HUES64 (cell line): Measurements from ENCODE around the gene ZNF154.
A peak's percentile ranks its signal among the peaks of the same experiment; 100 is the strongest.

Source experiments
- H3K27ac ChIP-seq: 2 replicates; pipeline ENCODE4 v1.7.0; 2013; ENCODE audit warnings: low read depth, low read length, inconsistent platforms
- H3K27me3 ChIP-seq: 2 replicates; pipeline ENCODE4 v1.6.1; 2013; ENCODE audit warnings: mild to moderate bottlenecking, low read length; ENCODE audit not compliant: insufficient read depth
- H3K36me3 ChIP-seq: 2 replicates; pipeline ENCODE4 v1.6.1; 2013; ENCODE audit warnings: mild to moderate bottlenecking, low read length; ENCODE audit not compliant: insufficient read depth
- H3K4me1 ChIP-seq: 2 replicates; pipeline ENCODE4 v1.6.1; 2013; ENCODE audit warnings: mild to moderate bottlenecking, low read length, moderate library complexity; ENCODE audit not compliant: insufficient read depth
- H3K4me3 ChIP-seq: 2 replicates; pipeline ENCODE4 v1.5.1; 2013; ENCODE audit warnings: mild to moderate bottlenecking, low read length, moderate library complexity
- H3K9ac ChIP-seq: 2 replicates; pipeline ENCODE4 v1.6.1; 2013; ENCODE audit warnings: mild to moderate bottlenecking, low read depth, low read length
- H3K9me3 ChIP-seq: 2 replicates; pipeline ENCODE4 v1.6.1; 2013; ENCODE audit warnings: low read depth, low read length; ENCODE audit not compliant: insufficient read depth
- WGBS: fragments of 150-250, 120-280 bp; methylation state at CpG from one replicate; pipeline ENCODE4 v1.1.7; 2013; ENCODE audit warnings: missing lambda C conversion rate; 5-methylcytosine and 5-hydroxymethylcytosine counted together

Gene ZNF154

DNA sequence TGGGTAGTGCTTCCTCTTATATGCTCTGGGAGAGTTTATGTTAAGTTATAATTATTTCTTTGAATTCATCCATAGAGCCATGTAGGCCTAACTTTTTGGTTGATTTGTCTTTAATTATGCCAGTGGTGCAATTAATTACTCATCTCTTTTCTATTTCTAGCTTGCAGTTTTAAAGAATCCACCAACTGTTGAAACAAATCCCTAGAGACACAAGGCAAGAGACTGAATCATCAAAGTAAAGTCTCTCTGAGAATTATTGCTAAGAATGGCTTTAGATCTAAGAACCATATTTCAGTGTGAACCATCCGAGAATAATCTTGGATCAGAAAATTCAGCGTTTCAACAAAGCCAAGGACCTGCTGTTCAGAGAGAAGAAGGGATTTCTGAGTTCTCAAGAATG lies 33.1 kb downstream of the ZNF154 start:
- no peak overlapping the region for H3K4me3 ChIP-seq
- no peak overlapping the region for H3K9ac ChIP-seq
- H3K27me3 ChIP-seq, result peaks cover 68% of the 10 kb centered on the region
- WGBS, result 71% methylated on average over 2 of the region's 2 CpGs
- H3K9me3 ChIP-seq, result no peaks in the 10 kb centered on the region
- no peaks in the 10 kb centered on the region for H3K36me3 ChIP-seq
- H3K4me1 ChIP-seq, result no peaks in the 10 kb centered on the region
- H3K27ac ChIP-seq, result no peak overlapping the region

DNA sequence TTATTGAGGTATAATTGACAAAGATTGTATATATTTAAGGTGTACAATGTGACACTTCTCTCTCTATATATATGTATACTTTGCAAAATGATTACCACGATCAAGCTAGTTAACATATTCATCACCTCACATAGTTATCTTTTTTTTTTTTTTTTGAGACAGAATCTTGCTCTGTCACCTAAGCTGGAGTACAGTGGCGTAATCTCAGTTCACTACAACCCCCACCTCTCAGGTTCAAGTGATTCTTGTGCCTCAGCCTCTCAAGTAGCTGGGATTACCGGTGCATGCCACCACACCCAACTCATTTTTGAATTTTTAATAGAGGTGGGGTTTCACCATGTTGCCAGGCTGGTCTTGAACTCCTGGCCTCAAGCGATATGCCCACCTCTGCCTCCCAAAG lies 36.5 kb downstream of the ZNF154 start:
- Histone ChIP-seq H3K9ac (no peak overlapping the region), H3K4me3 (no peak overlapping the region), H3K27ac (no peak overlapping the region), H3K4me1 (peaks cover 2% of the 10 kb centered on the region; the same call in 1 of the 2 replicates), H3K9me3 (no peaks in the 10 kb centered on the region), H3K36me3 (no peaks in the 10 kb centered on the region), H3K27me3 (peaks cover 52% of the 10 kb centered on the region)
- WGBS, result 77% methylated on average over 4 of the region's 4 CpGs

GRCh38 chr19:57671124-57671895 lies 37.7 kb downstream of the ZNF154 start:
- WGBS, result 75% methylated on average over 7 of the region's 7 CpGs
- H3K27me3 ChIP-seq, result peaks cover 41% of the 10 kb centered on the region
- H3K36me3 ChIP-seq, result no peaks in the 10 kb centered on the region

DNA sequence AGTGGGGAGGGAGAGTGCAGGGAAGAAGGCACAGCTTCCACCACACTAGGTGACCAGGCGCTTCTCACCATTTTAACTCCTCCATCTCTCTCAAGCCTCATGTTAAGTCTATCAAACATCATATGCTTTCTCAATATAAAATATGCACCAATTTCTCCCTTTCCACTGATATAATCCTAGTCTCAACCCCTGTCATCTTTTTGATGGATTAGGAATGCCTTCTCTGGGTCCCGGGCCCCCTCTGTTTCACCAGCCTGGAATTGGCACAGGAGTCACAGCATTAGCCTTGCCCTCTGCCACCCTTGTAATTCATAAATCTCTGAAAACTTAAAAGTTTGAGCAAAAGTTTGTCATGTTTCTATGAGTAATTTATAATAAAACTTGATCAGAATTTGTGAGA lies 40.4 kb downstream of the ZNF154 start, which contains the start of gene ZSCAN4:
Gene ZSCAN4 (plus strand): TSS at position 301 of the 400 bp plus-strand sequence. CDS start 7,211 bp downstream, outside the sequence.
- H3K36me3 ChIP-seq, result no peaks in the 10 kb centered on the region
- no peaks in the 10 kb centered on the region for H3K9me3 ChIP-seq
- H3K4me1 ChIP-seq, result peaks cover 7% of the 10 kb centered on the region; the same call in 1 of the 2 replicates
- H3K27ac ChIP-seq, result no peak within 1 kb of the TSS
- H3K4me3 ChIP-seq, result no peak within 1 kb of the TSS
- H3K9ac ChIP-seq, result no peak within 1 kb of the TSS
- 82% methylated on average over 2 of the region's 2 CpGs for WGBS
- peaks cover 39% of the 10 kb centered on the region for H3K27me3 ChIP-seq

More at GRCh38 chr19:57671124-57671895, 37.7 kb downstream of the ZNF154 start:
- Histone ChIP-seq H3K9ac (no peak overlapping the region), H3K27ac (no peak overlapping the region), H3K4me1 (peaks cover 4% of the 10 kb centered on the region; the same call in 1 of the 2 replicates), H3K9me3 (no peaks in the 10 kb centered on the region), H3K4me3 (no peak overlapping the region)

DNA sequence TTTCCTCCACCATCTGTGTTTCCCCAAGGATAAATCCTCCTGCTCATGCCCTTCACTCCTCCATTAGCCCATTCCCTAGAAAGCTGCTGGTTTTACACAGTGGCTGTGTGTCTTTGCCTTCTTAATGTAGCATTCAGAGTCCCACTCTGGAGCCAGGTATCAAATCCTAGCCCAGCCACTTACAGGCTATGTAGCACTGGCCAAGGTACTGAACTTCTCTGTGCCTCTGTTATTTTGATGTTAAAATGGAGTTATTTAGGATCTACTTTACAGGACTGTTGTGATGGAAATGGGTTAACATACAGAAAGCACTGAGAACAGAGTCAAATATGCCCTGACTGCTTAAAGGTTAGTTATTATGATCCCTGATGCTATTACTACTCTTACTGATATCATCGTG lies 41.8 kb downstream of the ZNF154 start:
- Histone ChIP-seq H3K27me3 (peaks cover 36% of the 10 kb centered on the region), H3K9me3 (no peaks in the 10 kb centered on the region), H3K4me1 (peaks cover 7% of the 10 kb centered on the region; the same call in 1 of the 2 replicates), H3K36me3 (no peaks in the 10 kb centered on the region), H3K9ac (no peak overlapping the region), H3K4me3 (no peak overlapping the region), H3K27ac (no peak overlapping the region)
- WGBS, result 82% methylated on average over 1 of the region's 1 CpG

- Histone ChIP-seq H3K9ac (no peak overlapping the region), H3K4me3 (no peak overlapping the region), H3K27ac (no peak overlapping the region), H3K9me3 (no peaks in the 10 kb centered on the region), H3K4me1 (peaks cover 7% of the 10 kb centered on the region; the same call in 1 of the 2 replicates), H3K36me3 (no peaks in the 10 kb centered on the region), H3K27me3 (peaks cover 28% of the 10 kb centered on the region)
- WGBS, result 89% methylated on average over 9 of the region's 9 CpGs
These were observed 43.7 kb downstream of the ZNF154 start for GRCh38 chr19:57665261-57665806.

GRCh38 chr19:57664269-57665127 lies 44.5 kb downstream of the ZNF154 start:
- peaks cover 7% of the 10 kb centered on the region; the same call in 1 of the 2 replicates for H3K4me1 ChIP-seq
- peak overlapping the region; percentile 56 for H3K9ac ChIP-seq
- H3K9me3 ChIP-seq, result no peaks in the 10 kb centered on the region
- peaks cover 35% of the 10 kb centered on the region for H3K27me3 ChIP-seq
- H3K4me3 ChIP-seq, result peak overlapping the region; percentile 63
- H3K36me3 ChIP-seq, result no peaks in the 10 kb centered on the region
- 3% methylated on average over 64 of the region's 64 CpGs for WGBS
- H3K27ac ChIP-seq, result no peak overlapping the region

DNA sequence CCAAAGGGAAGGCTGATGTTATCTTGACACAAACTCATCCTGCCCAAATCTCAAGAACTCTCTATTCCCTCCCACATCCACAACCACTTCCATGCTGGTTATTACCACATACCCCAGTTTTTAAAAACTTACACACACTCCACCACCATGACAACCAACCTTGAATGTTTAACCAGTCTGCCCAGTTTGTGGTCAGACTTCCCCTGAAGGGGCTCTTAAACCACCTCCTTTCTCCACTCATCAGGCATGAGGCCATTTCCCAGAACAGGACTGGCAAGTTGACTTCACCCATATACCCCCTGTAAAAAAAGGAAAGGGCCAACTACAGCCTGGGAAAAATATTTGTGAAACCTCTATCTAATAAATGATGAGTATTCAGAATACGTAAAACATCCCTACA lies 52.7 kb downstream of the ZNF154 start:
- Histone ChIP-seq H3K36me3 (no peaks in the 10 kb centered on the region), H3K27ac (no peak overlapping the region), H3K4me1 (no peaks in the 10 kb centered on the region), H3K27me3 (peaks cover 38% of the 10 kb centered on the region), H3K4me3 (no peak overlapping the region), H3K9me3 (no peaks in the 10 kb centered on the region), H3K9ac (no peak overlapping the region)
- WGBS, result 90% methylated on average over 1 of the region's 1 CpG

DNA sequence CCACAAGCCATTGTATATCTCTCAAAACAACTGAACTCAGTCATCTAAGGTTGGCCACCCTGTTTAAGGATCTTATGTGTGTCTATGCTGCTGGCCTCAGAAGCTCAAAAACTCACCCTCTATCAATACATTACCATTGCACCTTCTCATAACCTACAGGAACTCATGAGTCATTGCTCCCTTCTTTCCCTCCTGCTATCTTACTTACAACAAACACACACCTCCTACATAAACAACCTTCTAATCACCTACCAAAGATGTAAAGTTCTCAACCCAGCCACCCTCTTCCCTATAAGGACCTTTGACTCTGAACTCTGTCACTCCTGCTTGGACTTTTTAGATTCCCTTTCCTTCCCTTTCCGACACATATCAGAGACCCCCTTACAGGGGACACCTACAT lies 53.6 kb downstream of the ZNF154 start:
- H3K36me3 ChIP-seq, result no peaks in the 10 kb centered on the region
- peaks cover 29% of the 10 kb centered on the region for H3K27me3 ChIP-seq
- H3K9ac ChIP-seq, result no peak overlapping the region
- no peak overlapping the region for H3K4me3 ChIP-seq
- no peak overlapping the region for H3K27ac ChIP-seq
- no peaks in the 10 kb centered on the region for H3K4me1 ChIP-seq
- no peaks in the 10 kb centered on the region for H3K9me3 ChIP-seq
- 96% methylated on average over 1 of the region's 1 CpG for WGBS

DNA sequence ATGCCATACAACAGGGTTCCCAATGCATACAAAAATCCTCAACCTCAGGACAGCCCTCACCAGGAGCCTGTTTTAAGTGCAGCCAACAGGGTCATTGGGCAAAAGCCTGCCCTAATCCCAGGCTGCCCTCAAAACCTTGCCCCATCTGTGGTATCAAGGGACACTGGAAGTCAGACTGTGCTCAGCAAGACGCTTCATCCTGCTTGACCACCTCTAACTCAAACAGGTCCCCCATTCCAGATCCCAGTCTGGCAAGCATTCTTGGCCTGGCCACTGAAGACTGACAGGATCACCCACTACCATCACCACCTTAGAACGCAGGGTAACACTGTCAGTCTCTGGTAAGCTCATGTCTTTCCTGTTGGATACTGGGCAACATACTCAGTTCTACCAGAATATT lies 55.3 kb downstream of the ZNF154 start:
- 90% methylated on average over 2 of the region's 2 CpGs for WGBS
- Histone ChIP-seq H3K36me3 (no peaks in the 10 kb centered on the region), H3K27ac (no peak overlapping the region), H3K9ac (no peak overlapping the region), H3K4me3 (no peak overlapping the region), H3K27me3 (peaks cover 11% of the 10 kb centered on the region; the same call in 1 of the 2 replicates), H3K4me1 (no peaks in the 10 kb centered on the region), H3K9me3 (no peaks in the 10 kb centered on the region)

GRCh38 chr19:57651654-57651996 lies 57.4 kb downstream of the ZNF154 start:
- no peak overlapping the region for H3K27ac ChIP-seq
- no peak overlapping the region for H3K9ac ChIP-seq
- H3K27me3 ChIP-seq, result 0 out of 2 replicates have a peak, but pooled peaks cover 9% of the 10 kb centered on the region
- H3K4me1 ChIP-seq, result no peaks in the 10 kb centered on the region
- no peak overlapping the region for H3K4me3 ChIP-seq
- no peaks in the 10 kb centered on the region for H3K36me3 ChIP-seq
- H3K9me3 ChIP-seq, result no peaks in the 10 kb centered on the region
- WGBS, result 77% methylated on average over 6 of the region's 6 CpGs
